Coronary artery (tissue), 2 donors: ENCODE measurements around the gene TTLL11.

Experiments used
- DNase-seq: peaks from one replicate; pipeline ENCODE4 v3.0.0-alpha.2; 2017; ENCODE audit warnings: low spot score
- H3K27ac ChIP-seq, 2 donors: fragments of 200-600 bp; sonication (generic); one replicate each; pipeline ENCODE4 v1.5.1; 2016 to 2019
- H3K4me3 ChIP-seq: fragments of 200-600 bp; sonication (generic); 2 replicates; pipeline ENCODE4 v1.5.1; 2016; ENCODE audit warnings: mild to moderate bottlenecking, moderate library complexity
- TF ChIP-seq, protein P1 (sequence below): fragments of 200-600 bp; sonication (generic); IDR thresholded peaks from one replicate; pipeline ENCODE4 v1.5.1; 2019; ENCODE audit warnings: antibody characterized with exemption

TTLL11 gene

DNA sequence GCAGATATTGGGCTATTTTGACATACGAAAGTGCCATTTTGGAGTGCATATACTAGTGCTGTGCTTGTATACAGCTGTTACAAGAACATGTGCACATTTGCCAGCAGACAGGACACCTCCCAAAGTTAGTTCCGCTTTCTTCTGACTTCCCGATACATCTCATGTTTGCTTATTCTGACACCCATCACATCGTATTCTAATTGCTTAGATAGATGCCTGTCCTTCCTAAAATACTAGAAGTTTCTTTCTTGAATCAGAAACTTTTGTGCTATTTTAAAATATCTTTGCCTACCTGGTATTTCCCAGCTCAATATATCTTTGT, 177.8 kb downstream of the TTLL11 start:
- Histone ChIP-seq H3K27ac (no peak overlapping the region), H3K4me3 (no peak overlapping the region)
- no peak for DNase-seq
- TF ChIP-seq, protein P1, sequence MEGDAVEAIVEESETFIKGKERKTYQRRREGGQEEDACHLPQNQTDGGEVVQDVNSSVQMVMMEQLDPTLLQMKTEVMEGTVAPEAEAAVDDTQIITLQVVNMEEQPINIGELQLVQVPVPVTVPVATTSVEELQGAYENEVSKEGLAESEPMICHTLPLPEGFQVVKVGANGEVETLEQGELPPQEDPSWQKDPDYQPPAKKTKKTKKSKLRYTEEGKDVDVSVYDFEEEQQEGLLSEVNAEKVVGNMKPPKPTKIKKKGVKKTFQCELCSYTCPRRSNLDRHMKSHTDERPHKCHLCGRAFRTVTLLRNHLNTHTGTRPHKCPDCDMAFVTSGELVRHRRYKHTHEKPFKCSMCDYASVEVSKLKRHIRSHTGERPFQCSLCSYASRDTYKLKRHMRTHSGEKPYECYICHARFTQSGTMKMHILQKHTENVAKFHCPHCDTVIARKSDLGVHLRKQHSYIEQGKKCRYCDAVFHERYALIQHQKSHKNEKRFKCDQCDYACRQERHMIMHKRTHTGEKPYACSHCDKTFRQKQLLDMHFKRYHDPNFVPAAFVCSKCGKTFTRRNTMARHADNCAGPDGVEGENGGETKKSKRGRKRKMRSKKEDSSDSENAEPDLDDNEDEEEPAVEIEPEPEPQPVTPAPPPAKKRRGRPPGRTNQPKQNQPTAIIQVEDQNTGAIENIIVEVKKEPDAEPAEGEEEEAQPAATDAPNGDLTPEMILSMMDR, result no peak

DNA sequence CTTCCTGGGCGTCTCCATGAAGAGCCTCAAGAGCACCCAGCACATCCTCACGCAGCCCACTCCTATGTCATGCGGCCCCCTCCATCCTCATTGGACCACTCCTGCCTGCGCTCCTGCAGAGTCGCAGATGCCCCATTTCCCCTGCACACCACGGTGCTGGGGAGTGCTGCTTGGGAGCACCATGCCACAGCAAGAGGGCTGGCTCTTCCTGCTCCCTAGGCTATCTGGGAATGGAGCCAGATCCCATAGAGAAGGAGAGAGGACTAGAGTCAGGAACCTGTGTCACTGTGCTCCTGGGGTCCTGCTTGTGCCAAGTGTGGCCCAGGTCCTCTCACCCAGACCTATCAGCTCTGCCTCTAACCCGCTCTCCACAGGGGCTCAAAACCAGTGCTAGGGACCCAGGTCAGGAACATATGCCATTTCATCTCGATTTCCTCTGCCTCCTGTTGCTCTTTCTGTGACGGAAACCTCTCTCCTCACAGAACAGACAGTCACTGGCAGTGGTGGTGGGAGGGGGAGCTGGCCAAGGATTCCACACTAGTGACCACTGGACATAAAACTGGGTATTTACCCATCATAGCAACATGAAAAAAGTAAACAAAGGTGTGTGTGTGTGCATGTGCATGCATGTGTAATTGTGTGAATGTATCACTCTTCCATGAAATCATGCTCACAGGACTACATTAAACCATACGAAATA, 178.4 kb downstream of the TTLL11 start:
- no peak overlapping the region for H3K27ac ChIP-seq

DNA sequence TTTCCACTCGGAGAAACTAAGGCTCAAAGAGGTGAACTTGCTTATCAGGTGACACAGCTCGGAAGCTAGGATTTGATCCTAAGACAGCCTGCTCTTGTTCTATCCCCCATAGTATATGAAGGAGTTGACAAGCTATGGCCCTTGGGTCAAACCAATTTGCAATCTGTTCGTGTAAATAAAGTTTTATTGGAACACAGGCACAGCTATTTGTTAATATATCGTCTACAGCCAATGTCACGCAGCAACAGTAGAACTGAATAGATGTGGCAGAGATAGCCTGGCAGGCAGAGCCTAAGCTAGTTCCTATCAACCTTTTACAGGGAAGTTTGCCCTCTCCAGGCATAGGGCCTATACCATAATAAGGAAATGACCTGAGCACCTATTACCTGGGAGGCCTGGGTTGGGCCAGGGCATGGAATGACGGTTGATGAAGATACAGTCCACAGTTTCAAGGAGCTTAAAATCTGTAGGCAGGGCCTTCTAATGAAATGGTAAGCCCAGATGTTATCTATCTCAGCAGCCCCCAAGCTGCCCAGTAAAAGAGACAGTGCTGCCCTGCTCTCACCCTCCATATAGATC, 179.0 kb downstream of the TTLL11 start:
- TF ChIP-seq, protein P1, result no peak
- Histone ChIP-seq H3K27ac (no peak overlapping the region), H3K4me3 (no peak overlapping the region)
- DNase-seq, result no peak

More for the DNA sequence above, 178.4 kb downstream of the TTLL11 start:
- TF ChIP-seq, protein P1, result no peak
- no peak for DNase-seq
- no peak overlapping the region for H3K4me3 ChIP-seq

DNA sequence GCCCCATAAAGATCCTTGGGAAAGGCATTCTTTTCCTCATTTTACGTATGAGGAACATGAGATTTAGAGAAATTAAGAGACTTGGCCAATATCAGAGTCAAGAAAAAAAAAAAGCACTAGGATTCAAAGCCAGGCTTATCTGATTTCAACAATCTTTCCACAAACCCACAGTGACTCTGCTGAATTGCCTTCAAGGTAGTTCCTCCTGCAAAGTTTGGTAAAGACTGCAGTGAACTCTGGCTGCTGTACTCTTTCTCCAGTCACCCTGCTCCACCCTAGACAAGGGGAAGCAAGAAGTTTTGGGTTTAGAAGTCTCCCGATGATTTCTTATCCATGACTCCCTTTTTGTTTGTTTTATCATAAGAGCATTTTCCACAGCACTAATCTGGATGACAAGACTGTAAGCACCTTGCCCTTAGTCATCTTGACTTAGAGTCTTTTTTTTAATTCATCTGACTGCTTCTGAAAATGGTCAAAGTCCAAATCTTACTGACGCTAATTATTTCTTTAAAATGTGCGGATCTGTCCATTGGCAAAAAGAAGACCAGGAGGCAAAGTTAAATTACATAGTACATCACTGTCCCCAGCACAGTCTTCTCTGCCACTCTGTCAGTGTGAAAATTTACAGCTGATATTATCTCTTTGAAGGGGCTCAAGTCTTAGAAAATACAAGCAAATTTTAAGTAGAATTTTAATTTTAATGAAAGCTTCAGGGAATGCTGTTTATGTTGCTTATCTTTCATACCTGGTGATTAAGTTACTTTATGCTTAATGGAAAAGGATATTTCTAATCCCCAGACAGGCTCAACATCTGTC, 180.1 kb downstream of the TTLL11 start:
- Histone ChIP-seq H3K27ac (no peak overlapping the region), H3K4me3 (no peak overlapping the region)
- TF ChIP-seq, protein P1, result no peak
- DNase-seq, result no peak

DNA sequence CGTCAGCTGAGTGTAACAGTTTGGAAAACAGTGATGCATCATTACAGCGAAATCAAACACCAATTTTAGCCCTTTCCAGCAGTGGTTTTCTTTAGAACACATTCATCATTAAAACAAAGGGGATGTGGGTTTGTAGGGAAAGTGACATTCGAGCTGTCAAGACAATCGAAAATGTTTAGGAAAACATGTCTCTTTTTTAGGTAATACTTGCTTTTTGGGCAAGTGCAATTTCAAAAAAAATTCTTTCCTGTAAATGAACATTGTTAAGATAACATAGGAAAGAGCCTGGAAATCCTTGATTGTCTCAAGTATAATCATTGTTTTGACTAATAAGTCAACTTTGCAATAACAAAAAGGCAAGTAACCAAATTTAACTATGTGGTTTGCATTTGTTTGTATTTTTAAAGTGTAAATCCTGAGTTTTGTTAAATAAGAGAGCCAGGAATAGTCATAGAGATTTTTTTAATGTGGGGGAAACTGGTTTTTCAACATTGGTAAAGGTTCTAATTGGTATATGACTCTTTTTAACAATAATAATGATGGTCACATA, 182.5 kb downstream of the TTLL11 start:
- Histone ChIP-seq H3K4me3 (no peak overlapping the region), H3K27ac (no peak overlapping the region)
- no peak for DNase-seq
- TF ChIP-seq, protein P1, result no peak

DNA sequence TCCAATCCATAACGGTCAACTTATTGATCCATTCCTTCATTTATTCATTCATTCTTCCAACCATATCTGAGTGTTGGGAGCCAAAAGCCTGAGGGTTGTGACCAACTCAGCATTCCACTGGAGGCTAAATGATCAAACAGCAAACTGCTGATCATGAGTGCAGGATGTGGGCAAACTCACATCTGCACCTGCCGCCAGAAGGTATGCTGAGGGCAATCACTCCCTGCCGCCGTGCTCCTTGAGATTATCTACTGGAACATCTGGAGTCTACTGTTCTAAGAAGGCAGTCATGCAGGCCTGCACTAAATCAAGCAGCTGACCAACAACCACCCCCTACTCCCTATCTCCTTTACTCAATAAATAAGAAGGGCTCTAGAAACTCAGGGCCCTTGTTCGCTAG, 184.0 kb downstream of the TTLL11 start:
- TF ChIP-seq, protein P1, result no peak
- H3K27ac ChIP-seq, result no peak overlapping the region
- H3K4me3 ChIP-seq, result no peak overlapping the region
- peak; percentile 11 for DNase-seq
